ELR (cell line): ENCODE data around the gene MMP11.
"Not testable (repeated sequence)": the region's sequence is repeated elsewhere in the genome, so short reads cannot be mapped to it uniquely, and the experiment has no call there.

Experiments used
- DNase-seq: peaks from one replicate; pipeline ENCODE4 v3.0.0-alpha.2; 2015; ENCODE audit warnings: low read depth

MMP11 gene, protein sequence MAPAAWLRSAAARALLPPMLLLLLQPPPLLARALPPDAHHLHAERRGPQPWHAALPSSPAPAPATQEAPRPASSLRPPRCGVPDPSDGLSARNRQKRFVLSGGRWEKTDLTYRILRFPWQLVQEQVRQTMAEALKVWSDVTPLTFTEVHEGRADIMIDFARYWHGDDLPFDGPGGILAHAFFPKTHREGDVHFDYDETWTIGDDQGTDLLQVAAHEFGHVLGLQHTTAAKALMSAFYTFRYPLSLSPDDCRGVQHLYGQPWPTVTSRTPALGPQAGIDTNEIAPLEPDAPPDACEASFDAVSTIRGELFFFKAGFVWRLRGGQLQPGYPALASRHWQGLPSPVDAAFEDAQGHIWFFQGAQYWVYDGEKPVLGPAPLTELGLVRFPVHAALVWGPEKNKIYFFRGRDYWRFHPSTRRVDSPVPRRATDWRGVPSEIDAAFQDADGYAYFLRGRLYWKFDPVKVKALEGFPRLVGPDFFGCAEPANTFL

DNA sequence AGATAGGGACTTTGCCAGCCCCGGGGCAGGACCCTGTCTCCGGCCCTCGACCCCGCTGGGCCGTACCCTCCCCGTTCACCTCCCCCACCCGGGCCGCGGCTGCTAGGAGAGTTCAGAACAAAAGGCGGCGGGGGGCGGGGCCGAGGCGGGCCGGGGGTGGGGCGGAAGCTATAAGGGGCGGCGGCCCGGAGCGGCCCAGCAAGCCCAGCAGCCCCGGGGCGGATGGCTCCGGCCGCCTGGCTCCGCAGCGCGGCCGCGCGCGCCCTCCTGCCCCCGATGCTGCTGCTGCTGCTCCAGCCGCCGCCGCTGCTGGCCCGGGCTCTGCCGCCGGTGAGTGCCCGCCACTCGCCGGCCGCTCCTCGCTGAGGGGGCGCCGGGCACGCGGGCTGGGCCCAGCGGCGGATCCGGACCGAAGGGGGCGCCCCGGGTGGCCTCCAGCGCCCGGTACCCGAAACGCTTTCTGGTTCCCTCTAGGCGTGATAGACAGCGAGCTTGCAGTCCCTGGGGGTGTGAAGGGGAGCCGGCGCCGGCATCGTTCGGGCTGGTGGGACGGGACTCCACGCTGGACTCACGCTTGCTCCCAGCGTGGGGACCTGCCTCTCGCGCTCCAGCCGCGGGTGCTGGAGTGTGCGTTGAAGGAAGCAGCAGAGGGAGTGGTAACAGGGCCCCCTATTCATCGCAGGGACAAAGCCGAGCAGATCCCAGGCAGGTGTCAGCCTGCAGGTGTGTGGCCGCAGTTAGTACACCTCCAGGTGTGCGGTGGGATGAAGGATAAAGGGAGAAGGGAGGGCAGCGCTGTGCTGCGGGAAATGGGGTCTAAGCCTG is at the start of gene MMP11:
Gene MMP11, plus strand, starts transcription at position 201 of the 825 bp plus-strand sequence. Its CDS starts 22 bp downstream, at position 223.
- peak; percentile 65 for DNase-seq

DNA sequence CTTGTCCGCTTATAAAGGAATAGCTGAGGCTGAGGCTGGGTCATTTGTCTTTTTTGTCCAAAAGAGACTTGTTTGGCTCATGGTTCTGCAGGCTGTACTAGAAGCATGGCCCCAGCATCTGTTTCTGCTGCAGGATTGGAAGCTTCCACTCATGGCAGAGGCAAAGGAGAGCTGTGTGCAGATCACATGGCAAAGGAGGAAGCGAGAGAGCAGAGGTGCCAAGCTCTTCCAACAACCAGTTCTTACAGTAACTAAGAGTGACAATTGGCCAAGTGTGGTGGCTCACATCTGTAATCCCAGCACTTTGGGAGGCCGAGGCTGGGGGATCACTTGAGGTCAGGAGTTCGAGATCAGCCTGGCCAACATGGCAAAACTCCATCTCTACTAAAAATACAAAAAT is 44.5 kb upstream of the MMP11 start:
- not testable (repeated sequence) for DNase-seq

DNA sequence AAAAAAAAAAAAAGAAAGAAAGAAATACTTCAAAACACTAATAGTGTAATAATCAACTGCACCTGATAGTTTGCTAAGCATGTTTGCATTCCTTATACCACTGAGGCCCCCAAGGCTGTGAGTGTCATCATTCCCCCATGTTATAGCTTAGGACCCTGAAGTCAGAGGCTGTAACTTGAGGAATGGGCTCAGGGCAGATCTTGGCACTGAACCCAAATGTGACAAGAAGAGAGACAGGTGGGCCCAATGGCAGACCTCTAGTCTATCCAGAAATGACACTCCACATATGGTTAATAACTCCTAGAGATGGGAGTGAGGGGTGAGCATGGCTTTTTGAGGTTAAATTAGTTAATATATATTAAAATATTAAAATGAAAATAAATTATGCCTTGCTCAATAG is 35.0 kb upstream of the MMP11 start:
- no peak for DNase-seq

DNA sequence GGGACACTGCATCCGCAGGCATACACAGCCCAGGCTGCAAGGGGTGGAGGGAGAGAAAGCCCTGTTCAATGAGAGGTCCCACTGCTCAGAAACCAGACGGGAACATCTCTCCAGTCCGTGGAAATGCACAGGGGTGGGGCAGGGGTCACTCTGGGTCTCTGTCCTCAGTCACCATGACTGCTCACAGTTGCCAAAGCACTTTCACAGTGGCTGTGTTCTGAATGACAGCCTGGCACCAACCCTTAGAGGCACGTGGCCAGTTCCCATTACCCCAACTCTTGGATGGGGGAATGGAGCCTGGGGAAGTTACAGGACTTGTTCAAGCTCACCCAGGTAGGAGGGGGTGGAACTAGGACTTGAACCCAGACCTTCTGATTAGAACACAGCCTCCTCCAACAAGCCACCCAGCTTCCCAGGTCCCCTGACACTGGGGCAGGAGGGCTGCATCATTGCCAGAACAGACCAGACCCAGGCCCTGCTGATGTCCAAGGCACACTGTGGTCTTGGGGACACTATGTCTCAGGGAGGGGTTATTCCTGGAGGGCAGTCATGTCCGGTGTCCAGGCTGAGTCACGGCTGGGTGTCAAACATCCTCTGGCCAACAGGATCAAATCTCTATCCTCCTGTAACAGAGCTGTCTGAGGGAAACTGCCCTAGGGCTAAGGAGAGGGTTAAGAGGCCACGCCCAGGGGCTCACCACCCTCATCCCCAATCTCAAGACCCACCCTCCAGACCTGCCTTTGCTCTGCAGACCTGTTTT is 30.0 kb upstream of the MMP11 start:
- DNase-seq: peak; percentile 63

DNA sequence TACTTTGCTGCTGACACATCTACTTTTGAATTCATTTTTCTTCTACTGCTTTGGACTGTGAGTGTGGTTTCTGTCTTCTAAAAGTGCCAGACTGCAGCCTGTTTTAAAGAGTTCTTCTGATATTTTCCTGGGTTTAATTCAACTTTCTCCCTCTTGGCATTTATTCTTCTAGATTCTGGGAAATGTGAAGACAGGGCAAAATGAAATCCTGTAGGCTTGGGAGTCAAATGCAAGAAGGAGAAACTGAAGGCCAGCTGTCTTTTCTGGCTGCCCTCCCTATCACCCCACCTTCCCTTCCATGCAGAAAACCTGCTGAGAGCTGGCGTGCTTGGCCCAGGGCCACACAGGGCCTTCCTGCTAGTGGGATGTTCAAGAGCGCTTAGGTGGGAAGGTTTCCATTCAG is 29.3 kb upstream of the MMP11 start:
- DNase-seq: no peak

DNA sequence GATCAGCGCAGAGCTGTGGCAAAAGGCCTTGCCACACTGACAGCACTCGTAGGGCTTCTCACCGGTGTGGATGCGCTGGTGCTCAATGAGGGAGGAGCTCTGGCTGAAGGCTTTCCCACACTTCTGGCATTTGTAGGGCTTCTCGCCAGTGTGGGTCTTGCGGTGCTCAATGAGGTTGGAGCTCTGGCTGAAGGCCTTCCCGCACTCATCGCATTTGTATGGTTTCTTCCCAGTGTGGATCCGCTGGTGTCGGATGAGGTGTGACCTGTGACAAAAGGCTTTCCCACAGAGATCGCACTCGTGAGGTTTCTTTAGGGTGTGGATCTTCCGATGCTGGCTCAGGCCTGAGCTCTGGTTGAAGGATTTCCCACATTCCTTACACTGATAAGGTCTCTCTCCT is 28.6 kb upstream of the MMP11 start:
- no peak for DNase-seq

DNA sequence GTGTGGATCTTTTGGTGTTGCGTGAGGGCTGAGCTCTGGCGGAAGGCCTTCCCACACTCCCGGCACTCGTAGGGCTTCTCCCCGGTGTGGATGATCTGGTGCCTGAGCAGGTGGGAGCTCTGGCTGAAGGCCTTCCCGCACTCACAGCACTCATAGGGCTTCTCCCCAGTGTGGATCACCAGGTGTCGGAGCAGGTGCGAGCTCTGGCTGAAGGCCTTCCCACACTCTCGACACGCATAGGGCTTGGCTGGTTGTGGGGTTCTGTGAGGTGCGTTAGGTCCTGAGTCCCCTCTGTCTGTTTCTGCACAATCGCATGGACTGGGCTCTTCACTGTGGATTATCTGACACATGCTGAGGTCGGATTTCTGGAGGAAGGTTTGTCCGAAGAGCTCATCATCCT is 28.2 kb upstream of the MMP11 start:
- DNase-seq: no peak

DNA sequence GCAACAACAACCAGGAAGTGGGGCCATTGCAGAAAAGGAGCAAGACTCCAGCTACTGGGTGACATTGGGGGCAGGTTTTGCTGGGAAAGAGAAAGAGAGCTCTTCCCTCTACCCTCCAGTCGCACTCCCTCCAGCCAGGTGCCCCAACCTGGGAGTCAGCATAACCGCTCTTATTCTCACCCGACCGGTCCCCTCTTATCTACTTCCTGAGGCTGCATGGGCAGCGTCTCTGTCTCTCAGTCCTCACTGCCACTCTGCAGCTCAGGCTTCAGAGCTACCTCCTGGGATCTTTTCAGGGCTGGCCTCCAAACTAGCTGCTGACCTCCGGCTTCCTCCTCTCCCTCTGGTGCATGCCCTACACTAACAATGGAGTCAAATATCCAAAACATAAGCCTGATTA is 26.9 kb upstream of the MMP11 start:
- no peak for DNase-seq

DNA sequence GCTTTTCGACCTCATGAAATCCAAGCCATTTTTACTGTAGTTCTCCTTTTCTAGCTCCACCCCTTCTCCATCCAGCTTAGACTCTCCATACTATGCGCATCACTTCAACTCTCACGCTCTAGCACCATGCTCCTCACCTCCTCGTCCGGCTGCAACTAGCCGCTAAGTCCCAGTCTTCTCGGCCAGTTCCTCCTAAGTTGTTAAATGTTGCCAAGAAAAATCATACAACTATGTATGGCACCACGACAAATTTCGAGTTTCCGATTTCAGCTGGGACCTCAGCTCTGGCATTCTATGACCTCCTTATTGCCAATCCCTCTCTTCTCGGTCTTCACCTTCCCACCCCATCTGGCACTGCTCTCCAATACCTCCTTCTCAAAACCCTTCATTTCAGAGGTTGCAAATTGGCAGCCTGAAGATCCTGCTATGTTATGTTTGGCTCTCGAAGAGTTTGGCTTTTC is 22.8 kb upstream of the MMP11 start:
- no peak for DNase-seq

DNA sequence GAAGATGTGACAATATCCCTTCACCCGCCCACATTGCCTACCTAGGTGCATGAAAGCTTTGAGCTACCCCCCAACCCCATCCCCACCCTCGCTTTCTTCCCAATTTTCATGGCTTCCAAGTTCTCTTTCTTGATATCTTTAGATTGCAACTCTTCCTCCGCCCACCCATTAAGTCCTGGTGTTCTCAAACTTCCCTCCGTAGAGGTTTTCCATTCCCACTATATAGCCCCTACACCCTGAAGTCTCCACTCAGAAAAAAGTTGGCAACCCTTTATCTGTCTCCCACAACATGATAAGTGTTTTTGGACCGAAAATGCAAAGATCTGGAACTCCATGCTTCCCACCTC is 22.3 kb upstream of the MMP11 start:
- DNase-seq: no peak

DNA sequence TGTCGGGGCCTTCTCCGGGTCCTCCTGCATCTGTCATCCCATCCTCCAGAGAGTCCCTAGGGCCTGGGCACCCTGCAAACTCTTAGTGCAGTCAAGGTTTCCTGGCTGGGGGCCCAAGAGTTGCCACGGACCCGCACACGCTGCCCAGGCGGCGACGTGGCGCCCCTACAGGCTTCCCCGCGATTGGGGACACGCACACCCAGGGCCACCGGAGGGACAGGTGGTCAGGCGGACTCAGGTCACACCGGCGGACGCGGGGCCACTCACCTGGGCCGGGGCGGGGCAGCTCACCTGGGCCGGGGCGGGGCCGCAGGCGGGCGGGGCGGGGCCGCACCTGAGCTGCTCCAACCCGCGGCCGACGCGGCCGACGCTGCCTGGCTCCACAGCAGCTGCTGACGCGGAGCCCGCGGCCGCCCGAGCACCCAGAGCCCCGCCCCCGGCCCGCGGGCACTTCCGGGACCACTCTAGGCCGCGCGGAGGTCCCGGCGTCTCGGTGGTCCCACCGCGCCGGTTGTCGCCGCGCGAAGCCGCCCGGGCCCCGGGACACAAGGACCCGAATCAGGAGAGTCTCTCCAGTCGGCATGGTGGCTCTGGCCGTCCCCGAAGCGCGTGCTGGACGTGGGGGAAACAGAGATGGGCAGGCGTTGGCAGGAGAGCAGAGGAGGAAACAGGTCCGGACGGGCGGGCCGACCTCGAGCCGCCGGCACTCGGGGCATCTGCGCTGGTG is 21.8 kb upstream of the MMP11 start, which contains the start of gene ZNF70:
Gene ZNF70, minus strand, starts transcription at position 399 of the 727 bp plus-strand sequence. CDS start 5,972 bp downstream, outside the sequence.
- DNase-seq: peak; percentile 85

DNA sequence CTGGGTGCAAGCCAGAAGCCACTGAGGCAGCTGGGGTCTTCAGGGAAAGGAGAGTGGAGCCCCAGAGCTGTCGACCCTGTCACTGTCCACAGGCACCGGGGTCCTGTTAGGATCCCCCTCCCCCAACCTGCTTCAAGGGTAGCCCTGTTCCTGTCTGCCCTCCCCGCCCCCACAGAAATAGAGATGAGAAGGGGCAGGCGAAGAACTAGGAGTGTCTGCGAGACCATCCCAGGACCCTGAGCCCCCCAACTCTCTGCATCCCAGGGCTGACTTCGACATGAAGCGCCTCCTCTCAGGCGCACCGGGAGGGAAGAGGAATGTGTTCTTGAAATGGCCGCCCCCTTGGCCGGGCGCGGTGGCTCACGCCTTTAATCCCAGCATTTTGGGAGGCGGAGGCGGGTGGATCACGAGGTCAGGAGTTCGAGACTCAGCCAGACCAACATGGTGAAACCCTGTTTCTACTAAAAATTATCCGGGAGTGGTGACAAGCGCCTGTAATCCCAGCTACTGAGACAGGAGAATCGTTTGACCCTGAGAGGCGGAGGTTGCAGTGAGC is 21.1 kb upstream of the MMP11 start:
- DNase-seq: no peak

DNA sequence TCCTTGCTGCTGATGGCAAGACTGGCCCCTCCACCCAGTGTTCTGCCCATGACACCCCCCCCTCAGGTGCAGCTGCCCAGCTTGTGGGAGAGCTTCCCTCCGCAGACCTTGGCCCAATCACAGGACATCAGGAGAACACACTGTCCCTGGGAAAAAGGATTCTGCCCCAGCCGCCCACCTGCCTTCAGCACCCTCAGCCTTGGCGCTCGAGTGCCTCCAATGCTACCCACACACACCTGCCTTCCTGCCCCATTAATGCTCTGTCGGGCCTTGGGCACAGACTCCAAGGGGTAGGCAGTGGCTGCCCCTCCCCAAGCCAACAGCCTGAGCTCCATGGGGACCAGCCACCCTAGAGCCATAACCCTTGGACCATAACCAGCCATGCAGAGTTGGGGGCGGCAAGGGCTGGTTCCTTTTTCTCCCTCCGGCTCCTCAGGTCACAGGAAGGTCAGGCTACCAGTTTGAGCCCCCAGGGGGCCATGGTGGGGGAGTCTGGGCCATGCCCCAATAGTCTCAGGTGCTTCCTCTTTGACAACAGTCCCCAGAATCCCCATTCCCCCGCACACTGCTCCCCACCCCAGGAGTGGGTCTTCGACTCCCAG is 20.5 kb upstream of the MMP11 start:
- DNase-seq: no peak

DNA sequence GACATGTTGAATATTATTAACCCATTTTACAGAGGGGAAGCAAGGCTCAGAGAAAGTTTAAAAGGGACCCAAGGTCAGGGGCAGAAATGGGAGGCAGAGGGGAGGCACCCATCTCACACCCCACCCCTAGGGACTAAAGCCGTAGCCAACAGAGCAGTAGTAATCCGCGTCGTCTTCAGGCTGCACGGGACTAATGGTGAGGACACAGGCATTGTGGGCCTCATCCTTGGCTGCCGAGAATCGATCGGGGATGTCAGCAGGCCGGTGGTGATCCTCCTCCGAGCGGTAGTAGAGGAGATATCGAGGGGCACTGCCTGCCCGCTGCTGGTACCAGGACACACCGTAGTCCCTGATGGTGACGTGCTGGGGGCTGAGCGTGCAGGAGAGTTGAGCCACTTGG is 19.9 kb upstream of the MMP11 start:
- no peak for DNase-seq

DNA sequence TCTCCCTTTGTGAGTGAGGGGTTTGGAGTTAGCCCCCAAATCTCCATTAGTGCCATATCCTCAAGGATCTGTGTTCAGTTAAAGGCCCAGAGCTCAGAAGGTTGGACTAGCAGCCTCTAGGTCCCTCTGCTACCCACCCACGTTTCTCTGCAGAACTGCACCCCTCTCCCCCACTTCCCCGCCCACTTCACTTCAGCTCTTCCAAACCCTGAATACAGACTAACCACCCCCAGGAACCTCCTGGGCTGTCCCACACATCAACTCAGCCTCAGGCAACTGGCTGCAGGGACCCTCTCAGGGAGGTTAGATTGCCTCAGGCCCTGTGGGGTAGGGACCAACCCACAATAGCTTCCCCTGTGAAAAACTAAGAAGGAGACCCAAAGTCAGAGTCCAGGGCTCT is 19.3 kb upstream of the MMP11 start:
- DNase-seq: no peak

DNA sequence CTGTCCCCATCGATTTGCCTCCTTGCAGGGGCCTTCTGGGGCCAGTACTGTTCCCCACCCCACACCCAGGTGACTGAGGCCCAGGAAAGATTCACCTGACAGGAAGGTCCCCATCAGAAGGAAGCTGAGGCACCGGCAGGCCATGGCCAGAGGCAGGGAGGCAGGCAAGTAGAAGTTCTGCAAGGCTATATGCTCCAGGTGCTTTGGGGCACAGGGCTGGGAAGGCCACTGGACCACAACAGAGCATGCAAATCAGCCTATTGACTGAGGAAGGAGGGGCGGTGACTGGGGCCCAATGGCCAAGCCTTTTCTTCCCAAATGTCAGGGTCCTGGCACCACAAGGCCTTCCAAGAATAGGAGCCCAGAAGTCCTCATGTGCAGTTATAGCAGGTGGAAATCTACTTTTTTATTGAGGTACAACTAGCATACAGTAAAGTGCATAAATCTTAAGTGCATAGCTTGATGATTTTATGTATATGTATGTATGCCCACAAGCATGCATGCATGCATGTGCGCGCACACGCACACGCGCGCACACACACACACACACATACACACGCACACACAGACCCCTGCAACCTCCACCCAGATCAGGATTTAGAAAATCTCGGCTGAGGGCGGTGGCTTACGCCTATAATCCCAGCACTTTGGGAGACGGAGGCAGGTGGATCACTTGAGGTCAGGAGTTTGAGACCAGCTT is 18.3 kb upstream of the MMP11 start, which contains the start of gene VPREB3:
Gene VPREB3, minus strand, starts transcription at position 206 of the 700 bp plus-strand sequence. Its CDS starts 62 bp downstream, at position 144.
- no peak for DNase-seq

DNA sequence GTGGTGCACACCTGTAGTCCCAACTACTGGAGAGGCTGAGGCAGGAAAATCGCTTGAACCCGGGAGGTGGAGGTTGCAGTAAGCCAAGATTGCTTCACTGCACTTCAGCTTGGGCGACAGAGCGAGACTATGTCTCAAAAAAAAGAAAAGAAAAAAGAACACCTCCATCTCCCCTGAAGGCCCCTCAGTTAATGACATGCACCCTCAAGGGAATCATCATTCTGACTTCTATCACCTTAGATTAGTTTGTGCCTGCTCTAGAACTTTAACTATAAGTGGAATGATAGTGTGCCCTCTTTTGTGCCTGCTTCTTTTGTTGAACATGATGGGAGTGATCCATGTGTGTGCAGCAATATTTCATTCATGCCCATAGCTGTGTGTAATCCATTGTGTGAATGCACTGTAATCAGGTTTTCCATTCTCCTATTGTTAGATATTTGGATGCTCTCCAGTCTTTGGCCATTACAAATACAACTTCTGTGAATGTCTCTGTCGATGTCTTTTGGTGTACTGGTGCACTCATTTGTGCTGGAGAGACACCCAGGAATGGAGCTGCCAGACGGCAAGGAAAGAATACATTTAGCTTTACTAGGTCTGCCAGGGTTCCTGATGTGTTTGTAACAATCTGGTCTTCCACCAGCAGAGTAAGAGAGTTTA is 17.5 kb upstream of the MMP11 start:
- no peak for DNase-seq

DNA sequence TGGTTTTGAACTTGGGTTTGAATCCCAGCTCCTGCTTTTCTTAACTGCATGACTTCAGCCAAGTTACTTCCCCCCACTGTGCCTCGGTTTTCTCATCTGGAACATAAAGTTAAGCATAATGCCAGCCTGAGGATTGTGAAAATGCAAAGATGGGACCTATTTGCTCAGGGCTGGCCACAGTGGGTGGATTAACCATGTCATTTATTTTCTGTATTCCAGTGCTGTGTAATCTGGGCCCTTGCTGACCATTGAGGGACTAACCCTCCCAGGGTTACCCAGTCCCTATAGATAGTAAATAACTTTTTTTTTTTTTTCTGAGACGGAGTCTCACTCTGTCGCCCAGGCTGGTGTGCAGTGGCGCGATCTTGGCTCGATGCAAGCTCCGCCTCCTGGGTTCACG is 16.9 kb upstream of the MMP11 start:
- no peak for DNase-seq

DNA sequence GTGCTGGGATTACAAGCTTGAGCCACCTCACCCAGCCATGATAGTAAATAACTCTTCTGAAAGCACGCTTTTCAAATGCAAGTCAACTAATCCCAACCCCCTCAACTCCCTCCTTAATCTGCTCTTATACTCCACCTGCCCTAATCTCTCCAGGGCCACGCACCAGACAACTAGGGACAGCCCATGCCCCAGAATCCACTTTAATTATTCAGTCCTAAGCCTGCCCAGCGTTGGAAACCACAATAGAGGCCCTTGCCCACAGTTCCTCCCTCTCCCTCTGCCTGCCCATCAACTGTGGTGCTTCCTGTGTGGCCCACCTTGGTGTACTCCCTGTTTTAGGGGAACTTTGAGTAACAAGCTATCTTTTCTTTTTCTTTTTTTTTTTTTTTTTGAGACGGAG is 15.8 kb upstream of the MMP11 start:
- no peak for DNase-seq
